ENCODE measurements around the gene GNG2.

DNA sequence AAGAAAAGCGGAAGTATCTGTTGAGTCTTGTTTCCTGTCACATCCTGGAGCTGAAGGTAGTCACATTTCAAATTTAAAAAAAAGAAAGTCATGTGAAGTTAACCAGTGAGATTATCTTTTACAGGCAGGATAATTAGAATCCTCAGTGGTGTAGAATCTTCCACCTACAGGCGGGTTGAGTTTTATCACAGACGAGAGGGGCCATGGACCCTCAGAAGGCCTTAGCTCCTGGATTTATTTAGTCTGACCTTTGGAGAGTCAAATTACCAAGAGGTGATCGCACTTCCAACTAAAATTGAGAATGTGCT lies 13.0 kb upstream of the GNG2 start:
- no peak for TF ChIP-seq EZH2phosphoT487 (IDR thresholded peaks at IDR 0.05; ENCODE audit: borderline replicate concordance, low read depth, low read length)
- TF ChIP-seq, protein P1, sequence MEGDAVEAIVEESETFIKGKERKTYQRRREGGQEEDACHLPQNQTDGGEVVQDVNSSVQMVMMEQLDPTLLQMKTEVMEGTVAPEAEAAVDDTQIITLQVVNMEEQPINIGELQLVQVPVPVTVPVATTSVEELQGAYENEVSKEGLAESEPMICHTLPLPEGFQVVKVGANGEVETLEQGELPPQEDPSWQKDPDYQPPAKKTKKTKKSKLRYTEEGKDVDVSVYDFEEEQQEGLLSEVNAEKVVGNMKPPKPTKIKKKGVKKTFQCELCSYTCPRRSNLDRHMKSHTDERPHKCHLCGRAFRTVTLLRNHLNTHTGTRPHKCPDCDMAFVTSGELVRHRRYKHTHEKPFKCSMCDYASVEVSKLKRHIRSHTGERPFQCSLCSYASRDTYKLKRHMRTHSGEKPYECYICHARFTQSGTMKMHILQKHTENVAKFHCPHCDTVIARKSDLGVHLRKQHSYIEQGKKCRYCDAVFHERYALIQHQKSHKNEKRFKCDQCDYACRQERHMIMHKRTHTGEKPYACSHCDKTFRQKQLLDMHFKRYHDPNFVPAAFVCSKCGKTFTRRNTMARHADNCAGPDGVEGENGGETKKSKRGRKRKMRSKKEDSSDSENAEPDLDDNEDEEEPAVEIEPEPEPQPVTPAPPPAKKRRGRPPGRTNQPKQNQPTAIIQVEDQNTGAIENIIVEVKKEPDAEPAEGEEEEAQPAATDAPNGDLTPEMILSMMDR (conservative IDR thresholded peaks at IDR 0.05; ENCODE audit: low read length): no peak

Measured in OCI-LY7 (cell line).